ENCODE results near the gene USP28. TPM values are rescaled to one million over a fixed set of nuclear protein-coding genes. Genes with fewer than 3 reads are reported as not detected.

USP28 gene
- total and polyA plus RNA-seq, 11 donors, result 28.8 to 172 (median 122) TPM

DNA sequence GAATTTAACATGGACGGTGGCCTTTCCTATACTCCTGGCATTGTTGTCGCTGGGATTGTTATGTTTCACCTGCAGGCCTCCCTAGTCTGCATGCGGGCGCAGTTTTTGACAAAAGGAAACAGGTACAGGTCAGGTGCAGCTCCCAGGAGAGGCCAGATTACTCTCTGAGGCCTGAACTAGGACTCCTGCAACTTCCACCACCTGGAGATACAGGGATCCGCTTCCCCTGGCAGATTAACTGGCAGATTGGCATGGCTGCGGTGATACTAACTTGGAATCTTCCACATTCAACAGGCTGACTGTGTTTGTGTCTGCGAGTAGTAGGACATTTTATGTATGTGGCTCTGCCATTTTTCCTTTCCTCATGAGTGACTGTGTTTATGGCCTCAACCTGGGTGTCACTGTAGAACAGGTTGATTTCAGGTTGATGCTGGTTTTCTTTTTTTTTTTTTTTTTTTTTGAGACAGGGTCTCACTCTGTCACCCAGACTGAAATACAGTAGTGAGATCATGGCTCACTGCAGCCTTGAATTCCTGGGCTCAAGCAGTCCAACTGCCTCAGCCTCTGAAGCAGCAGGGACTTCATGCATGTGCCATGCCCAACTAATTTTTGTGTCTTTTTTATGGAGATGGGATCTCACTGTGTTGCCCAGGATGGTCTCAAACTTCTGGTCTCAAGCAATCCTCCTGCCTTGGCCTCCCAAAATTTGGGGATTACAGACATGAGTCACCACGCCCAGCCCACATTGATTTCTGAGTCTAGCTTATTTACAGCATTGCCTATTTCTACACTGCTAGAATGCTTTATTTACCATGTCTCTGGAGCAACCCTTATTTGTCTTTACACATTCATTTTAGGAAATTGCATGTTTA is 1.7 kb upstream of the USP28 start:
- Histone ChIP-seq H3K27ac (no peak overlapping the region), H3K4me3 (no peak overlapping the region), H3K36me3 (no peaks in the 10 kb centered on the region), H3K27me3 (no peaks in the 10 kb centered on the region), H3K4me1 (peaks cover 0 to 32% (median 9%) of the 10 kb centered on the region in 12 donors), H3K9me3 (no peaks in the 10 kb centered on the region)
- TF ChIP-seq POLR2A (IDR thresholded peaks at IDR 0.05), result no peak
- TF ChIP-seq, protein P1, sequence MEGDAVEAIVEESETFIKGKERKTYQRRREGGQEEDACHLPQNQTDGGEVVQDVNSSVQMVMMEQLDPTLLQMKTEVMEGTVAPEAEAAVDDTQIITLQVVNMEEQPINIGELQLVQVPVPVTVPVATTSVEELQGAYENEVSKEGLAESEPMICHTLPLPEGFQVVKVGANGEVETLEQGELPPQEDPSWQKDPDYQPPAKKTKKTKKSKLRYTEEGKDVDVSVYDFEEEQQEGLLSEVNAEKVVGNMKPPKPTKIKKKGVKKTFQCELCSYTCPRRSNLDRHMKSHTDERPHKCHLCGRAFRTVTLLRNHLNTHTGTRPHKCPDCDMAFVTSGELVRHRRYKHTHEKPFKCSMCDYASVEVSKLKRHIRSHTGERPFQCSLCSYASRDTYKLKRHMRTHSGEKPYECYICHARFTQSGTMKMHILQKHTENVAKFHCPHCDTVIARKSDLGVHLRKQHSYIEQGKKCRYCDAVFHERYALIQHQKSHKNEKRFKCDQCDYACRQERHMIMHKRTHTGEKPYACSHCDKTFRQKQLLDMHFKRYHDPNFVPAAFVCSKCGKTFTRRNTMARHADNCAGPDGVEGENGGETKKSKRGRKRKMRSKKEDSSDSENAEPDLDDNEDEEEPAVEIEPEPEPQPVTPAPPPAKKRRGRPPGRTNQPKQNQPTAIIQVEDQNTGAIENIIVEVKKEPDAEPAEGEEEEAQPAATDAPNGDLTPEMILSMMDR (IDR thresholded peaks at IDR 0.05), result no peak
- DNase-seq, result no peak
- no peak for ATAC-seq
- 94 to 99% (median 98%) methylated on average over 8 of the region's 8 CpGs for WGBS, 4 donors
- intact Hi-C loops (cut with DNase I), result loop anchor here in 1 of 10 donors (10.0 kb wide), 1 partner anchor 298 kb away; no protein-coding TSS in a partner anchor

DNA sequence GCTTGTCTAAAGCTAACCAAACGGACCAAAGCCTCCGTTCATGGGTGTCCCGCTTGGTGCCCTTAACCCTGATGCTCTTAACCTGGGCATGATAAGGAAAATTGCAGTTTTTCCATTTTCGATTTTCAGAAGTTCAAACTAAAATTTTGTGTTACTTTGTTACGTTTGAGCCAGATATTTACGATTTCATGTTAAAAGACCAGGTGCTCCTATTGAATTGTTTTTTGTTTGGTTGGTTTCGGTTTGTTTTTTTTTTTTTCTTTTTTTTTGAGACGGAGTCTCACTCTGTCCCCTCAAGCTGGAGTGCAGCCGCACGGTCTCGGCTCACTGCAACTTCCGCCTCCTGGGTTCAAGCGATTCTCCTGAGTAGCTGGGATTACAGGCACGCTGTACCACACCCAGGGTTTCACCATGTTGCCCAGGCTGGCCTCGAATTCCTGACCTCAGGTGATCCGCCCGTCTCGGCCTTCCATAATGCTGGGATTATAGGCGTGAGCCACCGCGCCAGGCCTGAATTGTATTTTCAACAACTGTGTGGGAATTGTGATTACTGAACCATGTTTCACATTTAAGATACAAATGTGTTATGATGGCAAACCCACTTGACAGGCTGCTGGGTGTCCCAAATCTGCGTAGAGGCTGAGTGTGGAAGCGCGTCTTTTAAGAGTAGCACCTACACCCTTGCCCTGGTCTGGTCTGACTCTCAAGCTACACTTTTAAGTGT is 864 bp upstream of the USP28 start:
- H3K9me3 ChIP-seq, result no peaks in the 10 kb centered on the region
- no peaks in the 10 kb centered on the region for H3K27me3 ChIP-seq
- ATAC-seq (no peak), DNase-seq (no peak)
- H3K27ac ChIP-seq, result peak overlapping the region; percentile 81 to 99 (median 96)
- no peak for TF ChIP-seq POLR2A (IDR thresholded peaks at IDR 0.05)
- TF ChIP-seq, protein P1 (IDR thresholded peaks at IDR 0.05), result no peak
- intact Hi-C loops (cut with DNase I), result loop anchor here in 1 of 10 donors (10.0 kb wide), 1 partner anchor 299 kb away; no protein-coding TSS in a partner anchor
- no peaks in the 10 kb centered on the region for H3K36me3 ChIP-seq
- WGBS, 4 donors, result 81 to 84% (median 82%) methylated on average over 24 of the region's 24 CpGs
- H3K4me1 ChIP-seq, result peaks cover 0 to 40% (median 13%) of the 10 kb centered on the region in 12 donors
- peak overlapping the region; percentile 35 to 90 (median 79) for H3K4me3 ChIP-seq

DNA sequence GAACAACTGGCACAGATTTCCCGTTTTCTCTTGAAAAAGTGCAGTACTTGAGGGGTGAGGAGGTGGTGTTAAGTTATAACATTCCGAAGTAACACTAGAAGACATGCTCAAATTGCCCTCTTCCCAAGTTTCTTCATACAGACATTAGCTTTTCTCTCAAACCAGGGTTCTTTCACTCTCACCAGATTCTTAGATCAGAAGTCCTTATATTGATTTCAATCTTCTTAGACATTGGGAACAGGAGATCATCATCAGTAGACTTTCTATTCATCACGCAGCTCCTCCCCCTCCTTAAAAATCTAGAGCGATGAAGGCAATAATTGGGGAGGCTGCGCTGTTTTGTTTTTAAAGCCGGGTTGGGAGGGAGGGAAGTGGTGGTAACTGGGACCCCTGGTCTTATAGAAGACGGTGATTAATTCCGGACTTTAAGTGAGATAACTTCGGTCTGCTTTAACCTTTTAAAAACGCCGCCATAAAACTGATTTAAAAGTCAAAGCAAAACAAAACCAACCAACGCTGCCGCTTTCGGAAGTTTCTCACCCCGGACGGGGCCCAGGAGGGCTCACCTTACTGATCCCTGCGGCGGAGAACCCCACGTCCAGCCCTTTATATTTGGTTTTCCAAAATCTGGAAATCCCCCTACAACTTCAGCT is 665 bp downstream of the USP28 start:
- ATAC-seq (no peak), DNase-seq (no peak)
- Histone ChIP-seq H3K27ac (peak overlapping the region; percentile 80 to 98 (median 90)), H3K36me3 (no peaks in the 10 kb centered on the region), H3K4me3 (peak overlapping the region; percentile 60 to 90 (median 80)), H3K4me1 (peaks cover 0 to 49% (median 19%) of the 10 kb centered on the region in 12 donors), H3K27me3 (no peaks in the 10 kb centered on the region), H3K9me3 (no peaks in the 10 kb centered on the region)
- 1 to 4% (median 3%) methylated on average over 19 of the region's 19 CpGs for WGBS, 4 donors
- TF ChIP-seq, protein P1 (IDR thresholded peaks at IDR 0.05), result no peak
- TF ChIP-seq POLR2A (IDR thresholded peaks at IDR 0.05), result no peak
- intact Hi-C loops (cut with DNase I), result loop anchor here in 1 of 10 donors (10.0 kb wide), 1 partner anchor 300 kb away; no protein-coding TSS in a partner anchor
